Measurements from ENCODE around the gene SETBP1.
"Not testable (repeated sequence)": the region's sequence is repeated elsewhere in the genome, so short reads cannot be mapped to it uniquely, and the experiment has no call there.

SETBP1 gene

DNA sequence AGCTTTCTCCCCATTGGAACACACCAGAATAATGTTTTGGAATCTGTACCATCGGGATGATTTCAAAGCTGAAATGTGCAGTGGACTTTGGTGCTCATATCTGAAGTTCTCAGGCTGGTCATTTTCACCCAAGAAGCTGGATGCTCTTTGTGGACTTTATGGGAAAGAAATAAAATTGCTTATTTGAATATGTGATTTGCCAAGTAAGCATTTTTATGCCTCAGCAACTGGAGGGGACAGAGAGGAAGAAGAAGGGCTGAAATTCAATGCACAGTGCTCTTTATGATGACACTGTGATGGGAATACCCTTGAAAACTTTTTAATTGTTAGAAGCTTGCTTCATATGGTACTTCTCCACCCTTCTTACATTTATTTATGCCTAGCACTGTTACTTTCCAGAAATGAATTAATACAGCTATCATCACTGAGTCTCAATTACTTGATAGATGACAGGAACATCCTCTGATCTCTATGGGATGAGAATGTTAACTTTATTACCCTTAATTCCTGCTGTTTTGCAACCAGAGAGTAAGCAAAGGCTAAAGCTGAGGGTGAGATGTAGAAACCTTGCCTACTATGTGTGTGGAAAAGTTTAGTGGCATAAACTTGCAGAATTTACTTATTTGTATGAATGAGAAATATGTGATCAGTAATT lies 23.6 kb downstream of the SETBP1 start:
- DNase-seq (ENCODE audit: low read depth), result no peak

GRCh38 chr18:44705075-44705675 lies 24.5 kb downstream of the SETBP1 start:
- DNase-seq (ENCODE audit: low read depth), result no peak

DNA sequence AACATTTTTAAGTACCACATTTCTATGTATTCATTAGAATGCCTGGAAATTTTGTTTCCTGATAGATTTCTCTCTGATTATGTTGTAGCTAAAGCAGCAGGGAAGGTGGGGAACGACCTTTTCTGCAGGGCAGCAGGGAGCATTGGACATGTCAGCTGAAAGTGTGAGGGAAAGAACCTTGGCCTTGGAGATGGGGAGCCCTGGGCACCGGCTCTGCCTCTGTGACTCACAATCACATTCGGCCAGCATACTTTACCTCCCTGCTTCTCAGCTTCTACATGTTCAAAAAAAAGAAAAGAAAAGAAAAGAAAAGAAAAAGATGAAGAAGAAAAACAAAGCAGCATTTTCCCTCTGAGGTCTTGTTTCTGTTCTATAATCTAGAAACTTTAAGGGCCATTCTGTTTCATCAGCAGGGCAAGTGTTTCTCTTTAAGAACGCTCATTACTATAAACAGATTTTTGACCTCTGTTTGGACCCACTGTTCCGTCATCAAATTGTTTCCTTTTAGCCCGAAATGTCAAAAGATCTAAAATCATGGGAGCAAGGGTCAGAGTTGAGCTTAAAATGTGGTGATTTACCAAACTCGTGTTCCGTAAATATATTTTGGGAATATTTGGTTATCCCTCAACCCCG lies 27.9 kb downstream of the SETBP1 start:
- no peak for DNase-seq (ENCODE audit: low read depth)

- DNase-seq (ENCODE audit: low read depth), result no peak
Measured at GRCh38 chr18:44709307-44710126, 28.8 kb downstream of the SETBP1 start.

GRCh38 chr18:44710931-44711330 lies 30.2 kb downstream of the SETBP1 start:
- no peak for DNase-seq (ENCODE audit: low read depth)

GRCh38 chr18:44712025-44712424 lies 31.3 kb downstream of the SETBP1 start:
- DNase-seq (ENCODE audit: low read depth), result no peak

DNA sequence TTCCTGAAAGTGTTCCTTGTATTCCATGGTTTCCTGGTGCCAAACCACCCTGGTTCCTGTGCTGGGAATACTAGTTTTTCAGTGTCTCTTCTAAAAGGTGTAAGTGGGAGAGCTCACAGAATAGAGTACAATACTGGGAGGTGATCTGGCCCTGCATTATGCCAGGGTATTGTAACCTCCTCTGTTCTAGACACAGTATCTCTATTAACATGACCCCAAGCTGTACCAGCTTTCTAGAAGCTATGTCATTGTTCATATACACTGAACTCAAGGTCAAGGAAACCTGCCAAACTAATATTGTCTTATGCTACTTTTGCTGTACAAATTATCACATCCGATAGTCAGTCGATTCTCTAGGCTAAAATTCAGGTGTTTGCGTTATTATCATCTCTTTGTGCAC lies 32.7 kb downstream of the SETBP1 start:
- DNase-seq (ENCODE audit: low read depth), result no peak

DNA sequence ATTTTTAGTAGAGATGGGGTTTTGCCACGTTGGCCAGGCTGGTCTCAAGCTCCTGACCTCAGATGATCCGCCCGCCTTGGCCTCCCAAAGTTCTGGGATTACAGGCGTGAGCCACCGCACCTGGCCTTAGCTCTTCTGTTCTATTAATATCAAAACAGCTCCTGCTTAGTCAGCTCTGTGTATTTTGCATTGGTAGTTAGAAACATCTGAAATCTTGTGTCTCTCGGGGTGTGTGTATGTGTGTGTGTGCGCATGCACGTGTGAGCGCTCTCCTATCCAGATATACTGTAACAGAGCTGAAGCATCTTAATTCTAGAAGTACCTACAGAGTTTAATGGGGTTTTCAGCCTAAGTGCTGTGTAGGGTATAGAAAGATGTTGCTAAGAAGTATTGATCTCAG lies 33.7 kb downstream of the SETBP1 start:
- DNase-seq (ENCODE audit: low read depth), result no peak

- DNase-seq (ENCODE audit: low read depth), result no peak
Measured at GRCh38 chr18:44715245-44715644, 34.6 kb downstream of the SETBP1 start.

GRCh38 chr18:44715842-44716241 lies 35.2 kb downstream of the SETBP1 start:
- DNase-seq (ENCODE audit: low read depth), result no peak

DNA sequence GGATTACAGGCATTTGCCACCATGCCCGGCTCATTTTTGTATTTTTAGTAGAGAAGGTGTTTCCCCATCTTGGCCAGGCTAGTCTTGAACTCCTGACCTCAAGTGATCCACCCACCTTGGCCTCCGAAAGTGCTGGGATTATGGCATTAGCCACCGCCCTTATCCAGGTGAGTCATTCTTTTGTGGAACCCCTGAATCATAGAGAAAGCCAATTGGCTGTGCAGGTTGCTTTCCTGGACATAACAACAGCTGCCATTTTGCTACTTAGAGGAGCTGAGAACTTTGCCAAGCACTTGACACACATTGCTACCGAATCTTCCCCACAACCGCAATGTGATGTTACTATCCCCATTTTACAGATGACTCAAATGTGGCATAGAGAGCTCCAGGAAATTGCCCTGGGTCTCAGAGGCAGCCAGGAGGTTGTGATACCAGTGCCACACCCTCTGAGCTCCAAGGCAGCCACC lies 36.0 kb downstream of the SETBP1 start:
- DNase-seq (ENCODE audit: low read depth), result no peak

- DNase-seq (ENCODE audit: low read depth), result no peak
Measured at GRCh38 chr18:44719519-44720060, 38.9 kb downstream of the SETBP1 start.

- DNase-seq (ENCODE audit: low read depth), result not testable (repeated sequence)
Measured at GRCh38 chr18:44721748-44722147, 41.1 kb downstream of the SETBP1 start.

DNA sequence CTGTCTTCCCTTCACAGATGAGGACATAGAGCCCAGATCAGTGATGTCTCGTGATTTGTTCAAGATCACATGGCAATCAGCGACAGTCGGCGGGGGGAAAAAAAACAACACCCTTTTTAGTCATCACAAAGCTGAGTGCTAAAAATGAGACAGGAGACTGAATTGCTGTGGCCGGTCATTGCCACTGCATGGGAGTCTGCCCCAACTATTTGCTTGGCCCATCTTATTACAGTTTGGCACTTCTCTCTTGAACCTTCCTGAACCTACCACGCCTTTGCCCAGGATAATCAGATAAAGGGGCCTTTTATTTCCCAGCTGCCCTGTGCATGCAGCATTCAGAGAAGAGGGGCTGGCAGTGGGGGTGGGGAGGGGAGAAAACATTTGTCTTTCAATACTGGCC lies 42.7 kb downstream of the SETBP1 start:
- no peak for DNase-seq (ENCODE audit: low read depth)

DNA sequence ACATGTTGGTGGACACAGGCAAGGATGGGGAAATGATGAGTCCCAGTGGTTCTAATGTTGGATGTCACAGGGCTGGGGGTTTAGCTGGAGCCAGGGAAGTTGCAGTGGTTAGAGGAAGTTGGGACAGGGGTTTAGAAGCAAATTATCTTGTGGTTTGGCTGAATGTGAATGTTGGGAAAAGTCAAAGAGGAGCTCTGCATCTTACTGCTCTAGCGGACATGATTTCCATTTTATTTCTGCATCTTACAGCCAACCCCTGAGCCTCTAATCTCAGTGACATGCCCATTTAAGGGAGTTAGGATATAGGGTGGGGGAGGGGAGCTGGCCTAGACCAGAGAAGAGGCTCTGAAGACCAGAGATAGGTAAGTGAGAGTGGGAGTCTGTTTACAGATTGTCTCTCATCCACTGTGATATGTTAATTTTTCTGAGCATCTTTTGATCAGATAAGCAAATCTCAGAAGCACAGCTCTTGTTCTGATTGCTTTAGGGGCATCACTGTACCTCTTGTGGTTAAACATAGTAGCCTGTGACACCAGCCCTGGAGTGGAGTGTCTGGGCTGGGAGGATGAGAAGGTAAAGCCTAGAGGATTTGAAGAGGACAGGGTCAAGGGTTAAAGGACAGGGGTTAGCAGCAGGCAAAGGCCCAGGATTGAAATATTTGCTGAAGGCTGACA lies 43.6 kb downstream of the SETBP1 start:
- no peak for DNase-seq (ENCODE audit: low read depth)

- peak; percentile 46 for DNase-seq (ENCODE audit: low read depth)
Measured at GRCh38 chr18:44725300-44726058, 44.8 kb downstream of the SETBP1 start.

DNA sequence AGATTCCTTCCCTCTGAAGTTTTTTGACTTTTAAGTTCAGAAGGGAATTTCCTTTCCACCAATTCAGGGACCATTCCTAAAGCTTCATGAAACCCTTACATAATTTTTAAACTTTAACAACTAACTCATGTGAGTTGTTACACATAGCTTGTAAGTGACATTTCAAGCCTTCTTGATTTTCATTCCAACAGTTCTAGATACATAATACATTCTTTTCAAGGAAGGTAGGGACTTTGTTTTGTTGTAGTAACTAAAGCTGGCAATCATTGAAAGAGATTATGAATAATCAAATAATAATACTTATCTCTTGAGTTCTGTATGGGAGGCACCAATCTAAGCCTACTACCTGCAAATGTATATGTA lies 45.4 kb downstream of the SETBP1 start:
- DNase-seq (ENCODE audit: low read depth), result no peak

- no peak for DNase-seq (ENCODE audit: low read depth)
Measured at GRCh38 chr18:44727291-44727690, 46.6 kb downstream of the SETBP1 start.

DNA sequence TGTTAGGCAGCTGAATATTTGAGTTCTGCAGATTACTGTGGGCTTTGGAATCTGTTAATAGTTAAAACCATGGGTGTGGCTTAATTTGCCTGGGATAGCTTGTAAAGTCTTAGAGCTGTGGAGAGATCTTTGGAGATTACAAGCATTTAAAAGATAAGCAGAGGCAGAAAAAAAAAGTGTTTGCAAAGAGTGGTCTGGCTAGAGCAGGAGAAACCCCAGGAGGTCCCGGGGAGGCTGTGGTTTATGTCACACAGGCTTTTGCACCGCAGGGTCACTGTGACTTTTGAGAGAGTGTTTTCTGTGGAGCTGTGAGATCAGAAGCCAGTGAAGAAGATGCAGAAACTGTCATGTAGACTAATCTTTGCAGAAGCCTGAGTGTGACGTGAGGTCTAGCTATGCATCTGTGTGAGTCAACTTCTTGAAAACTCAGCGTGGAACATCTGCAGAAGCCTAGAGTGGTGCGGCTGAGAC lies 49.0 kb downstream of the SETBP1 start:
- no peak for DNase-seq (ENCODE audit: low read depth)

- no peak for DNase-seq (ENCODE audit: low read depth)
Measured at GRCh38 chr18:44730803-44731529, 50.3 kb downstream of the SETBP1 start.
